Fibroblast of gingiva (primary cell): ENCODE measurements around the gene PHEX.

ENCODE experiments used
- DNase-seq: peaks from one replicate; pipeline ENCODE4 v3.0.0-alpha.2; 2011; ENCODE audit warnings: low read depth

Gene PHEX

GRCh38 chrX:22032084-22032483, at the start of gene PHEX:
TSS of gene PHEX (plus strand) at chrX:22032325. CDS start at chrX:22033006, 681 bp downstream.
- no peak for DNase-seq

GRCh38 chrX:21985332-21985777, 46.8 kb upstream of the PHEX start:
- peak; percentile 64 for DNase-seq

DNA sequence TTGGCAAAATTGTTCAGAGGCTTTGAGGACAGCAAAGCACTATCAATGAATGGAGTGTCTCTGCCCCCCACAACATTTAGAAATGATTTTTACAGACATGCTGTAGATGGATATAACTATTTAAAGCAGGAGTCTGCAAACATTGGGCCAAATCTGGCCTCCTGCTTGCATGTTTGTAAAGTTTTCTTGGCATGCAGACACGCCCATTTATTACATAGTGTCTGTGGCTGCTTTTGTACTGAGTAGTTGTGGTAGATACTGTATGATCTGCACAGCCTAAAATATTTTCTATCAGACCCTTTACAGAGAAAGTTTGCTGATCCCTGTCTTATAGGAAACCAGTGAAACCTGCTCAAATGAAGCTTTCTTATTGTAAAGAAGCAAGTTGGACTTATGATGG, 45.5 kb upstream of the PHEX start:
- no peak for DNase-seq

GRCh38 chrX:21989384-21989783, 42.7 kb upstream of the PHEX start:
- no peak for DNase-seq

- DNase-seq: no peak
These were observed 41.3 kb upstream of the PHEX start for GRCh38 chrX:21990832-21991231.

- DNase-seq: no peak
These were observed 40.6 kb upstream of the PHEX start for GRCh38 chrX:21991504-21991903.

DNA sequence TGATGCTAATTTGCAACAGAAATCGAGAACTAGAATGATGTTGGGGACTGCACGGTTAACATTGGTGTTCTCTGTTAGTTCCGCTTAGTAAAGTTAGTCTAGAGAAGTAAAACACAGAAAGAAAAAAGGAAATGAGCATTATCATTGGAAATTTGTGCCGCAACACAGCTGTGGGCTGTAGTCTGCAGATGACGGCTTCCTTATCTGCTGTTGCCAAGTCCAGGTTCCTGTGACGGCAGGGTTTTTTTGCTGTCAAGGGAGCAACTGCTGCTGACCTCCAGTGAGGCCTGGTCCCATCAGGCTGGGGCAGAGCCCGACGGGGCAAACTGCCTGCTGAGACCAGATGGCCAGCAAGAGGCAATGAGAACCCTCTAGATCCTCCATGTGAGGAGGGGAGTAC, 38.9 kb upstream of the PHEX start:
- no peak for DNase-seq

DNA sequence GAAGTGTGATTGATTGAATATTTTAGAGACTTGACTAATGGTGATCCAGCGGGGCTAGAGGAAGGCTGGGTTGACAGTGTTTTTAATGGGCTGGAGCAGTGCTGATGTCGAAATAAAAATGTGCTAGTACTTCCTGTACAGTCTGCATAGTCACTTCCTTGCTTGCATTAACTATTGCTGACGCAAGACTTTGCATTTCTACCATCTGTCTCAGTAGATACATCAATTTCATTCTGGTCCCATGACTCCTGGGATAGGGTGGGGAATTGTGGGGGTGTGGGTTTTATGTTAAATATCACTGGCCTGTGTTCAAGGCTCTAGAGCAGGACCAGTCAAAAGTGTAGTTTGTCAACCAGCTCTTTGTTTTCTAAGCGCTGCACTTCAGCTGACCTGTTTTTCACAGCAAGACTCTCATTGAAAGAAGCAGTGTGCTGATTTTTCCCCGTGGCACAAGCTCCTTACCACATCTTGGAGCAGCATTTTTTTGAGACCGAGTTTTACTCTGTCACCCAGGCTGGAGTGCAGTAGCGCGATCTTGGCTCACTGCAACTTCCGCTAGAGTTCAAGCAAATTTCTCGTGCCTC, 35.2 kb upstream of the PHEX start:
- DNase-seq: peak; percentile 55

- DNase-seq: no peak
These were observed 34.1 kb upstream of the PHEX start for GRCh38 chrX:21998037-21998436.

GRCh38 chrX:22004866-22005265, 27.3 kb upstream of the PHEX start:
- DNase-seq: no peak

- DNase-seq: no peak
These were observed 20.1 kb upstream of the PHEX start for GRCh38 chrX:22012051-22012450.

DNA sequence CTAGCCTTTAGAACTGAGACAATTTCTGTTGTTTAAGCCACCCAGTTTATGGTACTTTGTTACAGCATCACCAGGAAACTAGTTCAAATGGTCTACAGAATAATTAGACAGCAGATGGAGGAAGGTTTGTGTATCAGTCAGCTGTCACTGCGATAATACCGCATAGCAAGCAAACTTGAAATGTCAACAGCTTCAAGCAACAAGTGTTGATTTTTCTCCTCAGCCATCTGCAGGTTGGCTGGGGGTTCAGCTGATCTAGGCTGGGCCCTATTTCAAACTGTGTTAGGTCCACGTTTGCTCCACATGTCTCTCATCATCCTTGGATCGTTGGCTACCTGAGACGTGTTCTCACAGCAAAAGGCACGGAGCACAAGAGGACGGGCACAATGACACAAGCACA, 19.2 kb upstream of the PHEX start:
- DNase-seq: no peak

- no peak for DNase-seq
These were observed 16.9 kb upstream of the PHEX start for GRCh38 chrX:22015139-22015750.

DNA sequence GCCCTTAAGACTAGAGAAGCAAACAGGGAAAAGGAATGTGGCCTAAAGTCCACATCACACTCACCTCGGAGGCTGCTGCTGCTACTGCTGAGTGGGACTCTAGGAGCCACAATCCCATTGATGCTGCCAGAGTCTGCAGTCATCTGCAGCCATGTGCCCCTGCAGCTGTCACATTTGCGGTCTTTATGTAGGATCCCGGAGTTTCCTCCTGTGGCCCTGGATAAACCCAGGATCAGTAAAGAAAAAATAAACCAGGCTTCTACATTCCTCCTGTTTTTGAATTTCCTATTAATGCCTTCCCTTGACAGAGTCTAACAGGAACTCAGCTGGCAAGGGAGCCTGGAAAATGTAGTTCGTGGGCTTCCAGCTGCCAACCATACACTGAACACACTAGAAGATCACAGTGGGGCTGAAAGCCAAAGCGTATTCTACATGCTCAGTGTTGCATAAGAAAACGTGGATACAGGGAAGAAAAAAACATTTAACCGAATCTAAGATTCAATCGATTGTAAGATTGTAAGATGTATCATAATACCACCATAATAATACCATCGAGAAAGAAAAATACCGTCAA, 10.3 kb upstream of the PHEX start:
- DNase-seq: no peak

DNA sequence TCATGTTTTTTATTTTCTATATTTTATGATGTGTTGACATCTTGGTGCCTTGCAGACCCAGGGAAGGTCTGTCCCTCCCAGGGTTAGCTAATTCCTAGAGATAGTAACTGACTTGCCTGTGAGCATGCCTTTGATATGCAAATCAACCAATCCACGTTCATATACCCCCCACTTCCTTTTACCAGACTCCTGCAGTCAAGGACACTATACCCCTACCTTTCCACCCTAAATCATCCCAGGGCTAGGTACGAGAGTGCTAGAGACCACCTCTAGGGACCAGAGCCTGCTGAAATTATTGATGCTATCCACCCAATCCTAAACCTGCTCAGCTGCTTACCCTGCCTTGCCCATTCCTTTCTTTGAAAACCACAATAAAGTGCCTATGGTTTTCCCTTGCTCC, 7.5 kb upstream of the PHEX start:
- DNase-seq: no peak

DNA sequence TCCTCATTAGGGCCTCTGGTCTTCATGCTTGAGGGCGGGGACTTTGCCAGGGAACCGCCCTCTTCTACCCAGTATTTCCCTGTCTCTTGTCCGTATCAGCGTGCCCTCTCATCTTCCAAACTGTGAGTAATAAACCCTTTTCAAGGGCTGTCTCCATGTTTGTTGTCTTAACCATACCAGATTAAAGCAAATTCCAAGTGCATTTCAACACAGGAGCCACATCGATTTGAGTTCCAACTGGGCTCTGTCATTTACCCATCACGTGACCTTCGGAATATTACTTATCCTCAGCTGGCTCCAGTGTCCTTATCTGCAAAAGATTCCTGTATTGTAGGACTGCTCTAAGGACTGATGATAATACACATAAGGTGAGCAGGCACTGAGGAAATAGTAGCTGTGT, 6.4 kb upstream of the PHEX start:
- DNase-seq: no peak

- DNase-seq: no peak
These were observed 5.4 kb upstream of the PHEX start for GRCh38 chrX:22026731-22027130.

DNA sequence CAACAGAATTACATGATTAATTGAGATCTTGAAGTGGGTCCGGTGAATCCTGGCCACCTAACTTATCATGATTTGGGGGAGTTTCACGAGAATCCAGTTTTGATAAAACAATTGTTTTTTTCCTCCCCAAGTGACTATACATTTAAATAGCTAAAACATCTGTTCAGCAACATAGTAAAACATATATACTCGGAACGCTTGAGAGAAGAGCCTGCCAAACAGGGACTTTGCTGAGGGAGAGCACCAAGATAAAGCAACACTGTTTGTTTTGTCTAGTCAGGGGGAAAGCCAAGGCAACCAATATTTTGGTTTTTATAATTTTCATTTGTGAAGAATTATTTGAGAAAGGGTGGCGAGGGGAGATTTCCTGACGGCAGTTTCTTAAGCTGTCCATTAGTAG, 381 bp downstream of the PHEX start:
- no peak for DNase-seq

DNA sequence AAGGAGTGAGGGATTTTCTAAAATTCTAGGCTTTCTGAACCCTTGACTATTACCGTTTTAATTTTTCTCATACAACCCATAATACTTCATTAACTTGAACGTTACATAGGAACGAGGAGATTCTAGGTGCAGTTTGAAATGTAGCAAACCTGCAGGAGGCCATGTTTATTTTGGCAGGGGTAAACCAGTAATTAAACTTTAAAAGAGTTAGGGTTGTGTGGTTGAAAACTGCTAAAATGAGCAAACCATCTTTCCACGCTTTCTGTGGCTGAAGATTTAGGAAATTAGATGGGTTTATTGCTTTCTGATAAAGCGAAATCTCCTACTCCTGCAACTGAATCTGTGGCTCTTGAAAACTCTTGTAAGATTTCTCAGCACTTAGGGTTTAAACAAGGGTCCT, 1.7 kb downstream of the PHEX start:
- DNase-seq: no peak

- no peak for DNase-seq
These were observed 3.1 kb downstream of the PHEX start for GRCh38 chrX:22035236-22035635.

DNA sequence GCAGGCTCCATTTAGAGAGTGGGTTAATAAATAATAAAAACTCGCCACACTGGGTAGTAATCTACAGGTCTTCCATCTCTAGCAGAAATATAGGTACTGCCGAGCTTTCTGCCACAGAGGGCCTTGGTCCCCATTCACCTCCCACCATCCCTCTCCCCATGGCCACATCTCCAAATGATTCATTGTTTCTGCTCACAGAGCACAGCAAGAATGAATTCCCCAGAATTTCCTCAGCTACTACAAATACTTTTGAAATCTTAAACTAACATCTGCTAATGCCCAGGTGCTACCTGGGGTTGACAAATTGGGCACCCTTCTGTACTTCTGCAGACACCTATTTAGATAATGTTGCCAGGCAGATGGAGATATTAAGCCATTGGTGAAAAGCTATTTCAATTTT, 5.1 kb downstream of the PHEX start:
- no peak for DNase-seq

GRCh38 chrX:22037911-22038537, 5.9 kb downstream of the PHEX start:
- DNase-seq: no peak

GRCh38 chrX:22039541-22039940, 7.4 kb downstream of the PHEX start:
- no peak for DNase-seq
